ENCODE measurements around the gene CLP1.
"Not testable (repeated sequence)": the region's sequence is repeated elsewhere in the genome, so short reads cannot be mapped to it uniquely, and the experiment has no call there.

Gene CLP1

DNA sequence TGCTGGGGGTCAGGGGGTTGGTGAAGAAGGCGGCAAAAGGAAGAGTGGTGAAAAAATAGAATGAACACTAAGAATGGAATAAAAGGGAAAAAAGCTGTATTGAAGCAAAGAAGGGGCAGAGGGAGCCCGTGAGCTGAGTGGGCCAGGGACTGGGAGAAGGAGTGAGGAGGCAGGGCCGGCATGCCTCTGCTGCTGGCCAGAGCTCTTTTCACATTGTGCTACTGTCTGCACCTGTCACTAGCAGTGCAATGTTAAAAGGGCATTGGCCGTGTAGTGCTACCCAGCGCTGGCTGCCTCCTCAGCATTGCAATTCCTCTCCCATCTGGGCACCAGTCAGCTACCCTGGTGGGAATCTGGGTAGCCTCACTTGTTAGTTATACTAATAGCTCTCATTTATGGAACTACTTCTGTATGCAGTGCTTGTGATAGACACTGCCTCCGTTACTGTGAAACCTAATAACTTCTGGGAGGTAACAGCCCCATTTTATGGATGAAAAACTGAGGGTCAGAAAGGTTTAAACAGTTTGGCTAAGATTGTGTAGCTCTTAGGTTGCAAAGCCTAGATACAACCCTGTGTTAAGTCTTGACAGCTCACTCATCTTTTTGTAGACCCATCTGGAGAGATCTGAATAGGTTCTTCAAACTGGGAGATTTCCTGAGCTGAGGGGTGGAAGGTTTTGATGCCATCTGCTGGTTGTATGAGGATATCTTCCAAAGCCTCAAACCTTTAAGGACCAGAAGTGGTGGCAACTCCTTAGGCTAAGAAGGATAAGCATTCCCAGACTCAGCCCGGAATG lies 16.4 kb upstream of the CLP1 start:
- peak; percentile 88 for DNase-seq

DNA sequence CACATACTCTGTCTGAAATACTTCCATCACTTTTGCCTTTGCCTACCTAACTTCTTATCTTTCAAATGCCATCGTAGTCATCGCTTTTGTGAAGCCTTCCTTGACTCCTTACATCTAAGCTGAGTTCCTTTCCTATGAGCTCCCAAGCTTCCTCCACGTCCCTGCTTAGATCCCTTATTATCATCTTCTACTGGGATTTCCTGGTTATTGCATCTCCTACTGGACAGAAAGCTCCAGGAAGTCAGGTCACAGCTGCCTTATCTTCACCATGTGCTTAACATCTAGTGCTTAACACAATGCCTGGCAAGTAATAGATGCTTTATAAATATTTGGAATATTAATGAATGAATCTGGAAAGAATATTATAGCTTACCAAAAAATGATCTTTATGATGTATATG lies 13.8 kb upstream of the CLP1 start:
- DNase-seq = no peak

DNA sequence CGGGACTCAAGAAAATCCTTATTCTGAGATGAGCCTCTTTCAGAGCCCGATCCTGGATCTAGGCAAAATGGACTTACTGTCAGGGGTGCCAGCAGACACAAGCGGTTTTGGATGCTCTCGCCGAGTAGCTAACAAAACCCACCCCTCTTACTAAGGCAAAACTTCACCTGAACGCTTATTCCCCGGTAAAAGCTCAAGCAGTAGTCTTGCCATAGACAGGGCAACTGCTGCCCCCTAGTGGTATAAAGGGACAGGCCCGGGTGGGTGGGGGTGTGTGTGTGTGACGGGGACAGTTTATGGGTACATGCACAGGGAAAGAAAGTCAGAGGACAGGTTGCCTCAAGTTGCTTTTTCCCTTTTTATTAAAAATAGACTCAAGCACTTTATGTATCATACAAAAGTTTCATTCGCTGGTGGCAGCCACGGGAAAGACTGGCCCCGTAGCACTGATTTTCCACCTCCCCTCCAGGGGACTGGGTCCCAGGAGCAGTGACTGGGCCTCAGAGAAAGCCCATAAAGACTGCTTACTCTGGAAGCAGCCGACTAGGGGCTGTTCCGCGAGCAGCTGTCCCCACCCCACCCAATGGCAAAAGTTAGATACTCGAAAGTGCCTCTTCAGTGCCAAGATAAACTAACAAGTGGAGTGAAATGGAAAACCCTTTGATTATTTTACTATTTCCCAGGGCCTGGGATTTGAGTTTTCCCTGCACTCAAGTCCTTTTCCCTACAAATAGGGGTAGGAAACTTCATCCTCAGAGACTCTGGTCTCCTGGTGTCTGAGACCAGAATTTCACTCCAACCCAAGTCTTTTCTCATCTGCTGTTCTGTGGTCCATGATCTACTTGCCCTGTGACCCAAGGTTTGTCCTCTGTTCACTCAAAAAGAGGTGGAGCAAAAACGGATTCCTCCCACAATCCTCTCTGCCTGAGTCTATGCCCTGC lies 12.5 kb upstream of the CLP1 start:
- DNase-seq = peak; percentile 94

DNA sequence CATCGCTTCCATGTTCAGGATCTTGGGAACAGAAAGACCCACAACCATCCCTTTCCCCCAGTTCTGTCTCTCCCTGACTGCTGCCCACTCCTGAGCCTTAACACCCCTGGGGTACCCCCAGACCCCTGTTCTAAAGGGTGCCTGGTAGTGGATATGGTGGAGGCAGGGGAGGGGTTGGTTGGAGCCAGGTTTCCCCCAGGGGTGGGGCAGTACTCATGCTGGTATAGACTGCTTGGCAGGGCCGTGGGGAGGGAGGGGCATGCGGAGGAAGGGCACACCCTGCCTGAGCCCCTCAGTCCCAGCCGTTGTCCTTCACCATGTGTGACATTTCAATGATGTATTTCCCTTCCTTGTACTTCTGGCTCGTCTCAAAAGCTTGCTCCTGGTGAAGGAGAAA lies 11.9 kb upstream of the CLP1 start:
- peak; percentile 57 for DNase-seq

DNA sequence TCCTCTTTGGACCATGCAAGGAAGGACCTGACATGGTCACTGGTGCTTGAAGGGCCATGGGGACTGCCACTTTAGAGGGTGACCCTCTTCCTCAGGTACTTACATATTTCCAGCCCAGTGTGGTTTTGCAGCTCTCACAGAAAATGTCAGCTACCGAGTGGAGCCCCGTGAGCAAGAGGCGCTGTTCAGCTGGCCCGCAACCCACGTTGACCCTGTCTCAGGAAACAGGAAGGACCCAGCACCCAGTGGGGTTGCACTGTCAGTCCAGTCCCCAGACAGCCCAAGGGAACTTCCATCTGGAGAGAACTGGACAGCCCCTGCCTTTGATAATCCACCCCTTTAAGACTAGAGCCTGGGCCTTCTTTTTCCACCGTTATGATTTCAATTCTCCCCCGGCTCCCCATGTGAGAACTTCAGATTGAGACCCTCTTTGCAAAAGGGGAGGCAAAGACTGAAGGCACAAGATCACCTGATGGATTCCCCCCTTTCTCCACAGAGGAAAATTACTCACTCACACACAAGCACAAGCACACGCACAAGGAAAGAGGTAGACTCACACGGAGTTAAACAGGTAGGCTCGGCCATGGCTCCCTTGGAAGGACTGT lies 11.3 kb upstream of the CLP1 start:
- peak; percentile 22 for DNase-seq

DNA sequence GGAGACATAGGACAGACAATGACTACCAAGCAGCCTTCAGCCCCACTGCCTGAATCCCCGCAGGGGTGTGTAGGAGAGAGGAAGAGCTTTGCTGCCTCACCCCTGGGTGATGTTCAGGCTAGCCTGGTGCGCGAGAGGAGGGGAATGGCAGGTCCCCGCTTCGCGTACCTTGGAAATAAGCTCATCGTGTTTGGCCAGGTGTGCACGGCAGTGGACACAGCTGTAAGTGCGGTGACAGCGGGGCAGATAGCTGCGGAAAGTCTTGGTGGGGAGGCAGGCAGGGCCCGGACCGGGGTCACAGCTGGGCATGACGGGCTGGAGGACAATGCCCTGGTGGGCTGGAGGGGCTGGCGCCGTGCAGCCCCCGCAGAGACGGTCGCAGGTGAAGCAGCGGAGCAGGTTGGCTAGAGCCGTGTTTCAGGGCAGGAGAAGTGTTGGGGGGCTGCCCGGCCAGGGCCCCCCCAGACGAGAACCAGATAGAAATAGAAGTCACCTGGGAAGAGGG lies 10.7 kb upstream of the CLP1 start:
- DNase-seq = peak; percentile 56

DNA sequence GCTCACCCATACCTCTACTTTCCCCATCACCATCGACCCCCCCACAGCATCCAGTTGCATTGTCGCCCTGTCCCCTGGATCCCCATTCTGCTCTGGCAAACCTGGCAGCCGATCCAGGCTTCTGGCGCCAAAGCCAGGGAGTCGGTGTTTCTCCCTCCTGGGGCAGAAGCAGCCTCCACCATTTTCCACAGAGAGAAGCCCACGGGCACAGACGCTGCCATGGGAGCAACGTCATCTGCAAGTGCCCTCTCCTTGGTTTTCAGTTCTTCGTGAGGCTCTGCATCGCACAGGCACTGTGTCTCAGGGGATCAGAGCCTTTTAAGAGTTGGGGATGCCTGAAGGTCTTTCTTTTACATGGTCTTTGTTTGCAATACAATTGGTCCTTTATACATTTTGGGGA lies 10.2 kb upstream of the CLP1 start:
- peak; percentile 30 for DNase-seq

DNA sequence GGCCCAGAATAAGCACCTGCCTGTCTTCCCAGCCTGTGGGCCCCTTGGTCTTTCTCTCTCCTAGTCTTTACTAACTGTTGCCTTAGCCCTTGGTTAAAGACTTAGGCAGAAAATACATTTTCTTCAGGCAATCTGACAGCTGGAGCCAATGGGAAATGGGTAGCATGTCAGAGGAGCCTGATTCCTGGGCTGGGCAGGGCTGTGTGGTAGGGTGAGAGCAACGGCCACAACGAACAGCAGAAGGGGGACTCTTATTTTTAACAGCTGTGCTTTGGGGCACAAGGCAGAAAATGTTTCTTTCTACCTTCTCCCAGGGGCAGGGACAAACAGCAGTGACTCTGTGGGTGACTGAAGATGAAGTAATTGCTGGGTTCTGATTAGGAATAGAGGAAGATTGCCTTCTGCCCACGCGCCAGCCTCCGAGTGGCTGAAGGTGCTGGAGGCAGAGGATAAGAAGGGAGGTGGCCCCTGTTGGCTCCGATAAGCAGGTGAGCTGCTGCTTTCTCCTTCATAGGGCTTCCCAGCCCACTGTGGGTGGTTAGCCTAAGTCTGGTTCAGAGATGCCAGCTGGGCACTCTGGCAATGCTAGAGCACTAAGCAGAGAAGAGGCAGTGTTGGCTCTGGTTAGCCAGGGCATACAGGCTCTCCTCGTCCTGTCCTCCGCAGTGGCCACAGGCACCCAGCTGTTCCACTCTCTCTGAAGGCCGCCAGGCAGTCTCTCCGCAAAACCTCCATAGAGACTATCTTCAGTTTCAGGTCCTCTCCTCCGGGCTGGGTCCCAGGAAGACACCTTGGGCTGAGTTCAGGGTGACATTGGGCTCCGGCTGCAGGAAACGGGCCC lies 9.4 kb upstream of the CLP1 start:
- DNase-seq = peak; percentile 98

DNA sequence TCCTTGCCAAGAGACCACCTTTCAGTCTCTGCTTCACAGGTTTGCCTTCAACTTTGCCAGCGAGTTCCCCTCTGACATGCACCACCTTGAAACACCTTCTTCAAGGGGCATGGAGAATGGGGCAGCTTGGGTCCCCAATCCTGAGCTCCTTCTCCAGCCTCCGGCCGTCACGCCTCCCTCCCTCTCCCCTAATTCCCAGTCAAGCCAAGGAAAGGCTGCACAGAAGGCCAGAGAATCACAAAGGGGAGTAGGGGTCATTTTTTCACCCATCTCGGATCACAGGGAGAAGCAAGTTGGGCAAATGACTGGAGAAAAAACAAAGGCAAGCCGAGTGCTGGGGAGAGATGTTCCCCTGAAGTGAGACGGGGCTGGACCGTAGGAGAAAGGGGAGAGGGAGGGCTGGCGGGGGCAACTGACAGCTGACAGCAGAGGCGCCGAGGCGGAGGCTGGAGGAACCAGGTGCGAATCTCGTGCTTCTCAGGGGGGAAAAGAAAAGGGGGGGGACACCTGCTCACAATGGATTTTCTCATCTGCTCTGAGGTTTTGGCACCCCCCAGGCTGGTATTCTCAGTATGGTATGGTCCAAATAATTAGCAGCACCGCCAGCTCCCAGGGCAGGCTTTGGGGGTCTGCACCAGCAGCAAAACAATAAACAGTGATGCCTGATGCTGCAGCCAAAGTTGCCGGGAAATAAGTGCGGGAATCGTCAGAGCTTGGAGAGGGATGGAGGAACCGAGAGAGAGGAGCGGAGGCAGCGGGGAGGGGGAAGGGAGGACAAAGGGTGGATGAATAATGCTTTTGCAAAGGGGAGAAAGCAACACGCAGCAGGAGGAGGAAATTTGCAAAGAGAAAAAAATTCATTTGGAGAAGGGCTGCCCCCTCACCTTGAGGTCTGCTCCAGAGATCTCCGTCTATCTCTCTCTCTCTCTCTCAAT lies 8.5 kb upstream of the CLP1 start:
- peak; percentile 47 for DNase-seq

DNA sequence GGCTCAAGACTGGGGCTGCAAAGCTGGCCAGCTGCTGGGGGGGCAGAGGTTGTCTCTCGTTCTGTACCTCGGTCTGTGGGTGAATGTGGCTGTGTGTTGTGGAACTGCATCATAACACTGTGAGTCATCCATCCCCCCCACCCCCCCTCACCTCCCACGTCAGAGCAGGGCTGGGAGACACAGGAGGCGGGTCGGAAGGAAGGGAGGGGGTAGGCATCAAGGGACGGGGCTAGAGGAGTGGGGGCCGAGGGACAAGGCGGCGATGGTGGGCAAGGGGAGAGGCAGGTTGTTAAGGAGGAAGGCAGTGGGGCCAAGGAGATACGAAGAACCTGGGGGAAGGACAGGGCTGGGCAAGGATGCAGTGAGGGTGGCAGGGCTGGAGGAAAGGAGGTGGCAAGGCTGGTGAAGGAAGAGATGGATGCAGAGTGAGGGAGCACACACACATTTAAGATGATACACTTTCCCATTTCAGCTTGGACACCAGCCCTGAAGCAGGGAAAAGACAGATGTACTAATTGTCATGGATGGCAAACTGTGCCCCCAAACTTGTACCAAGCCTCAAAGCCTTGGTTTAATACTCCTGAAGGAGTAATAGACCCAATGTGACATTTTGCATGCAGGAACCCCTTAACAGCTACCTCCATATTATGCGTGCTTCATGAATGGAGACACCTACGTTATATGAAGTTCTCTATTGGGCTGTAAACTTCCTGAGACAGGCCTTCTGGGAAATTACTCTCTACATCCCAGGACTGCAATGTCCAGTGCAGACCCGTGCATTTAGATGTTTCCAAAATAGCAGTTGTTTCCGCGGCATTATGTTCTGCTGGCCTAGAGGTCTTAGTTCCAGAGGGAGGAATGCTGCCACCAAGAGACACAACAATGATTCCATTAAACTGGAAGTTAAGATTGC lies 7.5 kb upstream of the CLP1 start, which contains the start of gene YPEL4:
TSS of gene YPEL4 (minus strand) at position 87 of the 913 bp plus-strand sequence. CDS start 2,805 bp downstream, outside the sequence.
- DNase-seq = peak; percentile 84

DNA sequence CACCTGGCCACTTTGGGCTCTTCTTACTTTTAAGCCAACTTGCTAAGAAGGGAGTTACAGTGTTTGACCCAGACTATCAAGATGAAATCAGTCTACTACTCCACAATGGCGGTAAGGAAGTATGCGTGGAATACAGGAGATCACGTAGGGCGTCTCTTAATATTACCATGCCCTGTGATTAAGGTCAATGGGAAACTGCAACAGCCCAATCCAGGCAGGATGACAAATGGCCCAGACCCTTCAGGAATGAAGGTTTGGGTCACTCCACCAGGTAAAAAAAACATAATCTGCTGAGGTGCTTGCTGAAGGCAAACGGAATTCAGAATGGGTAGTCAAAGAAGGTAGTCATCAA lies 6.8 kb upstream of the CLP1 start:
- DNase-seq = no peak

DNA sequence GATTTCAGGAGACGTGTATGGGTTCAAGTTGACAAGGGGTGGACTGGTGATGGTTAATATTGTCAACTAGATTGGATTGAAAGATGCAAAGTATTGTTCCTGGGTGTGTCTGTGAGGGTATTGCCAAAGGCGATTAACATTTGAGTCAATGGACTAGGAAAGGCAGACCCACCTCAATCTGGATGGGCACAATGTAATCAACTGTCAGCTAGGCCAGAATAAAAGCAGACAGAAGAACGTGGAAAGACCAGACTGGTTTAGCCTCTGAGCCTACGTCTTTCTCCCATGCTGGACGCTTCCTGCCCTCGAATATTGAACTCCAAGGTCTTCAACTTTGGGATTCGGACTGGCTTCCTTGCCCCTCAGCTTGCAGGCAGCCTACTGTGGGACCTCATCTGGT lies 6.2 kb upstream of the CLP1 start:
- DNase-seq = no peak

DNA sequence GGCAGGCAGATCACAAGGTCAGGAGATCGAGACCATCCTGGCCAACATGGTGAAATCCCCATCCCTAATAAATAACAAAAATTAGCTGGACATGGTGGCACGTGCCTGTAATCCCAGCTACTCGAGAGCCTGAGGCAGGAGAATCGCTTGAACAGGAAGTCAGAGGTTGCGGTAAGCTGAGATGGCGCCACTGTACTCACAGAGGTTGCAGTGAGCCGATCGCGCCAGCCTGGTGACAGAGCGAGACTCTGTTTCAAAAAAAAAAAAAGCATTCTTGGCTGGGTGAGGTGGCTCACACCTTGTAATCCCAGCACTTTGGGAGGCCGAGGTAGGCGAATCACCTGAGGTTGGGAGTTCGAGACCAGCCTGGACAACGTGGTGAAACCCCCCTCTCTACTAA lies 5.3 kb upstream of the CLP1 start:
- not testable (repeated sequence) for DNase-seq

DNA sequence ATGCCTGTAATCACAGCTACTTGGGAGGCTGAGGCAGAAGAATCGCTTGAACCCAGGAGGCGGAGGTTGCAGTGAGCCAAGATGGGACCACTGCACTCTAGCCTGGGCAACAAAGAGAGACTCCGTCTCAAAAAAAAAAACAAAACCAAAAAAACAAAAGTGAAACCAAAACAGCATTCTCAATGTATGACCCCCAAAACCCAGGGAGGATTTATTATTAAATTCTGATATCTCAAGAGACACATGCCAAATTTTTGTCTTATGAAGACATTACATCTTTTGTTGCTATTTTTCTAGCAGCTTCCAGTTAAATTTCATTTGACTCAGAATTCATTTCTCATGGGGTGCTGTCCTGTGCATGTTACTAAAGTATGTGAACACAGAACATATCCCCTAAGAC lies 4.9 kb upstream of the CLP1 start:
- DNase-seq = no peak

DNA sequence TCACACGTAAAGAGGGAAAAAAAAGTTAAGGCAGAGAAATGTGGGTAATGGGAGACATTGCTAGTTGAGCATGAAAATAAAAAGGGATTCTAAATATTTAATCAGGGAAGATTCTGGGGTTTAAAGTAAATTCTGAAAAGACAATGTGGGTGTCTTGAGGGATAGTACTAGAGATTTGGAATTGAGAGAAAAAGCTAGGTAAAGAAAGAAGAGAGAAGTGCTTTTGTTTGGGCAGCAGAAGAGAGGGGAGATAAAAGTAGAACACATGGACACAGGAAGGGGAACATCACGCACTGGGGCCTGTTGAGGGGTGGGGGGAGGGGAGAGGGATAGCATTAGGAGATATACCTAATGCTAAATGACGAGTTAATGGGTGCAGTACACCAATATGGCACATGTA lies 4.4 kb upstream of the CLP1 start:
- DNase-seq = no peak

DNA sequence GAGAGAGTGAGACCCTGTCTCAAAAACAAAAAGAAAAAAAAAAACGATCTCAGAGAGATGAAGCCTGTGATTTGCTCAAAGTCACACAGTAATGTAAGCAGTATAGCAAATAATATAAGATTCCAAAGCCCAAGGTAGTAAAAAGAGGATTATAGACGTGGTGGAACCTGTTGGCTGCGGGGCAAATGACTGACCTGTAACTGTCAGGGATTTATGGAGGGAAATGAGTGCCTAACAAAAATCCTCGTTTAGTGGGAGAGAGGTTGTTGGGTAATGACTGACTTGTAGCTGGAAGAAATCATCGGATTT lies 723 bp upstream of the CLP1 start:
- no peak for DNase-seq

DNA sequence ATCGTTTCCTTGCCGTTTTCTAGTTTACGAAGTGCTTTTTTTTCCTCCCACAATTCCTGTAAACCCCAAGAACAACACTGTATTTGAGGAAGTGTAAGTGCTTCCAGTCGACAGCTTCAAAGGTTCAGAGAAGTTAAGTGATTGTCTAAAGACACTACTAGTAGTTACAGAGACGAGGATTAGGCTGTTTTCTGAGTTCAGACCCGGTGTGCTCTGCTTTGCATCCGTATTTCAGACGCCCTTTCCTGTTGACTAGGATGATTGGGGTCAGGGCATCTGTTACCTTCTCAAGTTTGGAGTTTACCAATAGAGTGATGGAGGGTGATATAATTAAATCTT lies 430 bp downstream of the CLP1 start:
- DNase-seq = no peak

DNA sequence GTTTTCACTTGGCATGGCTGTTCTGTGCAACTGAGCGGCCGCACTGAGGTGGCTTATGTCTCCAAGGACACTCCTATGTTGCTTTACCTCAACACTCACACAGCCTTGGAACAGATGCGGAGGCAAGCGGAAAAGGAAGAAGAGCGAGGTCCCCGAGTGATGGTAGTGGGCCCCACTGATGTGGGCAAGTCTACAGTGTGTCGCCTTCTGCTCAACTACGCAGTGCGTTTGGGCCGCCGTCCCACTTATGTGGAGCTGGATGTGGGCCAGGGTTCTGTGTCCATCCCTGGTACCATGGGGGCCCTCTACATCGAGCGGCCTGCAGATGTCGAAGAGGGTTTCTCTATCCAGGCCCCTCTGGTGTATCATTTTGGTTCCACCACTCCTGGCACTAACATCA lies 2.1 kb downstream of the CLP1 start:
- DNase-seq = no peak

DNA sequence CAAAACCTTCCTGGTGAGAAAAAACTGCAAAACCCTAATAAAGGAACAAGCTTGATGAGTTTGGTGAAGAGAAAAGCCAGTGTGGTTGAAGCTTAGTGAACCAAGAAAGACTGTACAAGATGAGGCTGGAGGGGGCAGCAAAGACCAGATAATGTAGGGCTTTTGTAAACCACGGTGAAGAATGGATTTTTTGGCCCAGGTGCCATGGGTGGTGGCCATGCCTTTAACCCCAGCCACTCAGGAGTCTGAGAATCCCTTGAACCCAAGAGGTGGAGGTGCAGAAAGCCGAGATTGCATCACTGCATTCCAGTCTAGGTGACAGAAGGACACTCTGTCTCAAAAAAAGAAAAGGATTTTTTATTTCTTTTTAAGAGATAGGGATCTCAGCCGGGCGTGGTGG lies 5.3 kb downstream of the CLP1 start:
- DNase-seq = peak; percentile 66

DNA sequence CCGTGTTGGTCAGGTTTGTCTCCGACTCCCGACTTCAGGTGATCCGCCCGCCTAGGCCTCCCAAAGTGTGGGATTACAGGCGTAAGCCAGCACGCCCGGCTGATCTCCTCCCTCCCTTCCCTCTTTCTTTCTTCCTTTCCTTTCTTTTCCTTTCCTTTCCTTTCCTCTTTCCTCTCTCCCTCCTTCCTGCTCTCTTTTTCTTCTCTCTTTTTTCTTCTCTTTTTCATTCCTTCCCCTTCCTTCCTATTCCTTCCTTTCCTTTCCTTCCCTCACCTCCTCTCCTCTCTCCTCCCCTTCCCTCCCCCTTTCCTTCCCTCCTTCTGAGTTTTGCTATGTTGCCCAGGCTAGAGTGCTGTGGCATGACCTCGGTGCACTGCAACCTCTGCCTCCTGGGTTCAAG lies 6.4 kb downstream of the CLP1 start:
- DNase-seq = no peak

All from hematopoietic multipotent progenitor cell treated with erythropoietin and hydrocortisone succinate and interleukin-3 and kit ligand, for 6 days (in vitro differentiated cells).